Ascending aorta (tissue), 2 donors: ENCODE results near the gene VPS35L. TPM values are rescaled to one million over a fixed set of nuclear protein-coding genes. Genes with fewer than 3 reads are reported as not detected.
"Not testable (repeated sequence)": the region's sequence is repeated elsewhere in the genome, so short reads cannot be mapped to it uniquely, and the experiment has no call there.

ENCODE experiments used
- DNase-seq, 2 donors: peaks; one replicate each; pipeline ENCODE4 v3.0.0-alpha.2; 2019; ENCODE audit warnings: low spot score in 2 of 2
- H3K27ac ChIP-seq, 2 donors: fragments of 200-600 bp; sonication (generic); one replicate each; pipeline ENCODE4 v1.5.1; 2016 to 2017; ENCODE audit warnings: mild to moderate bottlenecking in 1 of 2
- H3K27me3 ChIP-seq: fragments of 200-600 bp; sonication (generic); one replicate; pipeline ENCODE4 v1.5.1; 2017
- H3K36me3 ChIP-seq, 2 donors: fragments of 200-600 bp; sonication (generic); one replicate each; pipeline ENCODE4 v1.5.1; 2016
- H3K4me1 ChIP-seq, 2 donors: fragments of 200-600 bp; sonication (generic); one replicate each; pipeline ENCODE4 v1.5.1; 2016 to 2017; ENCODE audit warnings: mild to moderate bottlenecking in 1 of 2
- H3K4me3 ChIP-seq, 2 donors: fragments of 200-600 bp; sonication (generic); one replicate each; pipeline ENCODE4 v1.5.1; 2016 to 2017; ENCODE audit warnings: mild to moderate bottlenecking in 1 of 2
- H3K9me3 ChIP-seq, 2 donors: fragments of 200-600 bp; sonication (generic); one replicate each; pipeline ENCODE4 v1.5.1; 2016
- CTCF ChIP-seq, 3 experiments: fragments of 200-600 bp in 2 of 3; fragments of 450-650 bp in 1 of 3; sonication (generic) in 2 of 3; IDR thresholded peaks; one replicate each; pipeline ENCODE4 v1.5.1; 2016 to 2019; ENCODE audit warnings: antibody characterized with exemption in 3 of 3, mild to moderate bottlenecking in 1 of 3, moderate library complexity in 1 of 3
- intact Hi-C: fragments of 100-400 bp; cut with DNase I; formaldehyde crosslinking; loops from one replicate; pipeline ENCODE4 v1.15.1; 2023
- total RNA-seq: library from RNA; depleted of rRNA; stranded (reverse); fragments of >200 nt; gene quantifications from one replicate; pipeline ENCODE4 v1.1.0, GENCODE V29; 2016

Gene VPS35L
- total RNA-seq, 1 donor from 2014 or later: 44.4 TPM

- intact Hi-C loops: no loop called here
- no peak for TF ChIP-seq CTCF (IDR thresholded peaks at IDR 0.05)
- Histone ChIP-seq H3K4me3 (no peak overlapping the region), H3K27ac (no peak overlapping the region), H3K36me3 (peaks cover 26 to 60% of the 10 kb centered on the region in 2 donors), H3K27me3 (no peaks in the 10 kb centered on the region), H3K9me3 (no peaks in the 10 kb centered on the region), H3K4me1 (no peaks in the 10 kb centered on the region)
- no peak for DNase-seq
Measured at GRCh38 chr16:19655242-19655777, 99.8 kb downstream of the VPS35L start.

- no peak for TF ChIP-seq CTCF (IDR thresholded peaks at IDR 0.05)
- H3K4me1 ChIP-seq: no peaks in the 10 kb centered on the region
- H3K27me3 ChIP-seq: no peaks in the 10 kb centered on the region
- DNase-seq: no peak
- H3K27ac ChIP-seq: no peak overlapping the region
- no peak overlapping the region for H3K4me3 ChIP-seq
- intact Hi-C loops: no loop called here
- peaks cover 15 to 56% of the 10 kb centered on the region in 2 donors for H3K36me3 ChIP-seq
- no peaks in the 10 kb centered on the region for H3K9me3 ChIP-seq
Measured at GRCh38 chr16:19657831-19658230, 102.3 kb downstream of the VPS35L start.

GRCh38 chr16:19659554-19659953, 104.1 kb downstream of the VPS35L start:
- H3K27ac ChIP-seq: no peak overlapping the region
- H3K9me3 ChIP-seq: no peaks in the 10 kb centered on the region
- intact Hi-C loops: no loop called here
- no peaks in the 10 kb centered on the region for H3K27me3 ChIP-seq
- H3K4me3 ChIP-seq: no peak overlapping the region
- DNase-seq: no peak
- H3K36me3 ChIP-seq: peaks cover 7 to 41% of the 10 kb centered on the region in 2 donors
- no peaks in the 10 kb centered on the region for H3K4me1 ChIP-seq
- no peak for TF ChIP-seq CTCF (IDR thresholded peaks at IDR 0.05)

- no peak for TF ChIP-seq CTCF (IDR thresholded peaks at IDR 0.05)
- no peak for DNase-seq
- no peaks in the 10 kb centered on the region for H3K4me1 ChIP-seq
- peaks cover 7 to 39% of the 10 kb centered on the region in 2 donors for H3K36me3 ChIP-seq
- no peaks in the 10 kb centered on the region for H3K27me3 ChIP-seq
- intact Hi-C loops: no loop called here
- H3K27ac ChIP-seq: no peak overlapping the region
- H3K9me3 ChIP-seq: no peaks in the 10 kb centered on the region
- no peak overlapping the region for H3K4me3 ChIP-seq
Measured at GRCh38 chr16:19660432-19660831, 104.9 kb downstream of the VPS35L start.

GRCh38 chr16:19662351-19662750, 106.8 kb downstream of the VPS35L start:
- Histone ChIP-seq H3K4me1 (no peaks in the 10 kb centered on the region), H3K9me3 (no peaks in the 10 kb centered on the region), H3K27me3 (no peaks in the 10 kb centered on the region), H3K27ac (no peak overlapping the region), H3K36me3 (peaks cover 7 to 27% of the 10 kb centered on the region in 2 donors), H3K4me3 (no peak overlapping the region)
- intact Hi-C loops: no loop called here
- DNase-seq: no peak
- no peak for TF ChIP-seq CTCF (IDR thresholded peaks at IDR 0.05)

GRCh38 chr16:19664166-19664565, 108.7 kb downstream of the VPS35L start:
- DNase-seq: no peak
- intact Hi-C loops: no loop called here
- H3K4me1 ChIP-seq: no peaks in the 10 kb centered on the region
- H3K4me3 ChIP-seq: no peak overlapping the region
- H3K27ac ChIP-seq: no peak overlapping the region
- peaks cover 3 to 27% of the 10 kb centered on the region in 2 donors for H3K36me3 ChIP-seq
- no peak for TF ChIP-seq CTCF (IDR thresholded peaks at IDR 0.05)
- H3K9me3 ChIP-seq: no peaks in the 10 kb centered on the region
- H3K27me3 ChIP-seq: no peaks in the 10 kb centered on the region

- H3K9me3 ChIP-seq, H3K27ac ChIP-seq, H3K27me3 ChIP-seq, DNase-seq, intact Hi-C loops, H3K4me1 ChIP-seq, H3K4me3 ChIP-seq: not testable (repeated sequence)
- peaks cover 15 to 38% of the 10 kb centered on the region in 2 donors for H3K36me3 ChIP-seq
Measured at GRCh38 chr16:19665313-19665712, 109.8 kb downstream of the VPS35L start.
